ENCODE measurements around the gene UNC93B1. TPM values are rescaled to one million over a fixed set of nuclear protein-coding genes. Genes with fewer than 3 reads are reported as not detected.

Gene UNC93B1
- total RNA-seq: 10 to 100 TPM; 16.6 to 38.4 (median 31.6) TPM

- peaks cover 5 to 30% (median 22%) of the 10 kb centered on the region in 4 donors for H3K4me1 ChIP-seq
- no peaks in the 10 kb centered on the region for H3K36me3 ChIP-seq
- H3K4me3 ChIP-seq: peak within 1 kb of the TSS; percentile 68 to 98 (median 82)
- TF ChIP-seq CTCF (IDR thresholded peaks at IDR 0.05): no peak
- TF ChIP-seq POLR2A (IDR thresholded peaks at IDR 0.05; ENCODE audit: low read depth): peak; percentile 38
- TF ChIP-seq POLR2AphosphoS5 (IDR thresholded peaks at IDR 0.05): peak; percentile 24 to 70
- no peak for TF ChIP-seq EP300 (IDR thresholded peaks at IDR 0.05)
- no peaks in the 10 kb centered on the region for H3K9me3 ChIP-seq
- no peaks in the 10 kb centered on the region for H3K27me3 ChIP-seq
- DNase-seq (ENCODE audit: extremely low spot score): peak; percentile 95
- H3K27ac ChIP-seq (replicated peaks in 1 of 4): peak within 1 kb of the TSS; percentile 63 to 82 (median 75)
- intact Hi-C loops (cut with DNase I): no loop called here
- 33% methylated on average over 1 of the region's 64 CpGs for WGBS
Observed at GRCh38 chr11:68003846-68004550, at the start of gene UNC93B1. TSS of gene UNC93B1 (minus strand) at chr11:68004097. CDS start at chr11:68004043, 54 bp downstream.

GRCh38 chr11:68053117-68053516, 49.2 kb upstream of the UNC93B1 start:
- Histone ChIP-seq H3K9me3 (no peaks in the 10 kb centered on the region), H3K4me1 (peaks cover 0 to 10% (median 7%) of the 10 kb centered on the region in 4 donors), H3K27ac (replicated peaks in 1 of 4) (no peak overlapping the region), H3K36me3 (peaks cover 29 to 76% (median 57%) of the 10 kb centered on the region in 4 donors), H3K4me3 (no peak overlapping the region), H3K27me3 (no peaks in the 10 kb centered on the region)
- TF ChIP-seq POLR2A (IDR thresholded peaks at IDR 0.05; ENCODE audit: low read depth) (no peak), CTCF (IDR thresholded peaks at IDR 0.05) (no peak), POLR2AphosphoS5 (IDR thresholded peaks at IDR 0.05) (no peak), EP300 (IDR thresholded peaks at IDR 0.05) (no peak)
- DNase-seq (ENCODE audit: extremely low spot score): no peak
- intact Hi-C loops (cut with DNase I): no loop called here
- WGBS: 74% methylated on average over 8 of the region's 9 CpGs

- no peak for TF ChIP-seq CTCF (IDR thresholded peaks at IDR 0.05)
- no peak for TF ChIP-seq EP300 (IDR thresholded peaks at IDR 0.05)
- TF ChIP-seq POLR2A (IDR thresholded peaks at IDR 0.05; ENCODE audit: low read depth): no peak
- TF ChIP-seq POLR2AphosphoS5 (IDR thresholded peaks at IDR 0.05): no peak
- Histone ChIP-seq H3K4me1 (peaks cover 0 to 10% (median 7%) of the 10 kb centered on the region in 4 donors), H3K4me3 (no peak overlapping the region), H3K9me3 (no peaks in the 10 kb centered on the region), H3K27ac (replicated peaks in 1 of 4) (no peak overlapping the region), H3K27me3 (no peaks in the 10 kb centered on the region), H3K36me3 (peaks cover 37 to 76% (median 59%) of the 10 kb centered on the region in 4 donors)
- WGBS: 85% methylated on average over 15 of the region's 15 CpGs
- no peak for DNase-seq (ENCODE audit: extremely low spot score)
- intact Hi-C loops (cut with DNase I): no loop called here
Observed at GRCh38 chr11:68052137-68052873, 48.4 kb upstream of the UNC93B1 start.

- WGBS: 83% methylated on average over 10 of the region's 14 CpGs
- Histone ChIP-seq H3K27me3 (no peaks in the 10 kb centered on the region), H3K36me3 (peaks cover 38 to 81% (median 60%) of the 10 kb centered on the region in 4 donors), H3K9me3 (no peaks in the 10 kb centered on the region), H3K4me3 (no peak overlapping the region), H3K27ac (replicated peaks in 1 of 4) (no peak overlapping the region), H3K4me1 (peaks cover 0 to 10% (median 7%) of the 10 kb centered on the region in 4 donors)
- no peak for TF ChIP-seq EP300 (IDR thresholded peaks at IDR 0.05)
- no peak for TF ChIP-seq POLR2A (IDR thresholded peaks at IDR 0.05; ENCODE audit: low read depth)
- TF ChIP-seq POLR2AphosphoS5 (IDR thresholded peaks at IDR 0.05): no peak
- TF ChIP-seq CTCF (IDR thresholded peaks at IDR 0.05): no peak
- no peak for DNase-seq (ENCODE audit: extremely low spot score)
- intact Hi-C loops (cut with DNase I): no loop called here
Observed at GRCh38 chr11:68051191-68052136, 47.6 kb upstream of the UNC93B1 start.

All from esophagus muscularis mucosa (tissue), 4 donors.